Cerebellar nuclear complex (tissue), 1 donor: ENCODE results near the gene RIPOR2.
"Not testable (repeated sequence)": the region's sequence is repeated elsewhere in the genome, so short reads cannot be mapped to it uniquely, and the experiment has no call there.

ENCODE experiments used
- DNase-seq, 2 experiments: peaks; one replicate each; lab custom pipeline; 2025; lab: John Stamatoyannopoulos, UW

RIPOR2 gene

GRCh38 chr6:24926647-24927046, 9.1 kb downstream of the RIPOR2 start:
- DNase-seq, result not testable (repeated sequence)

DNA sequence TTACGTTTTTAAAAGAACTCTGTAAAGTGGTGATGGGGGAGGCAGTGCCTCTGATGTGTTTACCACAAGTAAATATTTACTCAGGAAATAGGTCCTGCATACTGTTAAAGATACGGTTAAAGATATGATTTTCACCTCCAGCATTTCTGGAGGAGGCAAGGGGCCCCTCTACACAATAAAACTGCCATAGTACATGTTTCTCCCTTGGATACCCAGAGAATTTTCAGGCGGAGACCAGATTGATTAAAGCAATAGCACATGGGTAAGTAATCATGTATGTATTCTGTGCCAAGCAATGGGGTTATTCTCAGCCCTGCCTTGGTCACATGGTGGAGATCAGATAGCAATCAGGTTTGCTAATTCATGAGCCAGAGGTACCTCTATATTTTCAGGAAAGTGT, 9.6 kb downstream of the RIPOR2 start:
- DNase-seq, result no peak

DNA sequence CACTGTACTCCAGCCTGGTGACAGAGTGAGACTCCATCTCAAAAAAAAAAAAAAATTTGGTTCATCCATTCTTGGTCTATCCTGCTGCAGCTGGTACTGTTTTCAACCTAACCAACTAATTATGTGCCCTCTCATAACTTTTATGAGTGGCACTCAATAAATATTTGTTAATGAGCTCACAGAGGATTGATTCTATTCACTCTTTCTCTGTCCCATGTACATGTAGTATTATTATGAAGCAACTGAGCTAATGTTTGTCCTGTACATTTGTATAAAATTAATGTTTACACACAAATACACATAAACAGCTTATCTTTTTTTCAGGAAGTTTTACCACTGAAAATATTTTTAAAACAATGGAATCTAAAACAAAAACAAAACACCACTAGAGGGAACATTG, 10.1 kb downstream of the RIPOR2 start:
- no peak for DNase-seq

DNA sequence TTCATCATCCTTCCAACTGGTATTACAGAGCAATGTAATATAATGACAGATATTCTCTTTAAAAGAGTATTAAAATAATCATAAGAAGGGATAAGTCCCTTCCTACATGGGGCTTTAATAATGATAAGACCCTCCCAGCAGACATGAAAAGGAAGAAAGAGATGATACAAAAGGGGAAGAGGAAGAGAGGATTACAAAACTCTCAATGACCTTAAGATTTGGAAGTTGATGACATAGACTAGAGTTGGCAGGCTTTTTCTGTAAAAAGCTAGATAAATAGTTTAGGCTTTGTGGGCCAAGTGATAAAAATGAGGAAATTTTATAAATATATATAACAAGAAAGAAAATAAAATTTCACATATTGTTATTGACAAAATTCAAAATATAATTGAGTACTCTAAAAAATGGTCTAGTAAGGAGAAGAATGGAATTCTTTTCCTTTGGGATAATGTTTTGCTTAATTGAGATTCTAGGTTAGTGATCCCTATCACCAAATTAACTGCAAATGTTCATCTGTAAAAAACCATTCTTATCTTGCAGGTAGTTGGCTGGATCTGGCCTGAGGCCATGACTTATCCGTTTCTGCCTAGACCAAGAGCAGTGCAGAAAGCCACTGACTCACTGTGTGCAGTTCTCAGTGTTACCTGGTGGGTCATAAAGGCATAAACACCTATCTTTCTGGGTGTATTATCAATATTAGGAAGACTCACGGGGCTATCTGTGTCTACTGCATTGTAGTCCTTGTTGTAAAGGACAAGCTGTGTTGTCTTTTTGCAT, 11.0 kb downstream of the RIPOR2 start:
- DNase-seq, result no peak

- DNase-seq, result no peak
Measured at GRCh38 chr6:24923885-24924401, 11.8 kb downstream of the RIPOR2 start.

DNA sequence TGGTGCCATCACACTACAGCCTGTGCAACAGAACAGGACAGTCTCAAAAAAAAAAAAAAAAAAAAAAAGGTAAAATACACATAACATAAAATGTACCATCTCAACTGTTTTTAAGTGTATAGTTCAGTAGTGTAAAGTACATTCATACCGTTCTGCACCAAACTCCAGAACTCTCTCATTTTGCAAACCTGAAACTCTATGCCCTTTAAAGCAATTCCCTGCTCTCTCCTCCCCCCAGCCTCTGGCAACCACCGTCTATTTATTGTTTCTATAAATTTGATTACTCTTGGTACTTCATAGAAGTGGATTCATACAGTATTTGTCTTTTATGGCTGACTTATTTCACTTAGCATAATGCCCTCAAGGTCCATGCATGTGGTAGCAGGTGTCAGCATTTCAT, 12.9 kb downstream of the RIPOR2 start:
- DNase-seq, result no peak

DNA sequence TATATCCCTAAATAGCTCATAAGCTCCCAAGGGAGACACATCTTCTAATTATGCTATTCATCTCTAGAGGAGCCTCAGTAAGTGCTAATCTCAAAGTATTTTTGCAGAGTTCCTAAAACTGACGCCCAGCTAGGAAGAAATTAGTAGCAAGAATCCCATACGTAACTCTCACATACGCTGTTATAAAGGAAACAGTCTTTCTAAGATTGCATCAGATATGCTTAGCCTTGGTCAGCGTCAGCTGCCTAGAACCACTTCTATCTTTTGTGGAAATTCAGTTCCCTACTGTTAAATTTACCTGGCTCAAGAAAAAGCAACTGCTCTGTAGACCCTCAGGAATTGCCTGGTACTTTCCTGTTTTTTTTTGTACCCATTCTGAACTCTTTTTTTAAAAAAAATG, 13.6 kb downstream of the RIPOR2 start:
- DNase-seq, result no peak

- DNase-seq, result no peak
Measured at GRCh38 chr6:24920136-24920535, 15.6 kb downstream of the RIPOR2 start.

GRCh38 chr6:24919056-24919892, 16.5 kb downstream of the RIPOR2 start:
- no peak for DNase-seq

DNA sequence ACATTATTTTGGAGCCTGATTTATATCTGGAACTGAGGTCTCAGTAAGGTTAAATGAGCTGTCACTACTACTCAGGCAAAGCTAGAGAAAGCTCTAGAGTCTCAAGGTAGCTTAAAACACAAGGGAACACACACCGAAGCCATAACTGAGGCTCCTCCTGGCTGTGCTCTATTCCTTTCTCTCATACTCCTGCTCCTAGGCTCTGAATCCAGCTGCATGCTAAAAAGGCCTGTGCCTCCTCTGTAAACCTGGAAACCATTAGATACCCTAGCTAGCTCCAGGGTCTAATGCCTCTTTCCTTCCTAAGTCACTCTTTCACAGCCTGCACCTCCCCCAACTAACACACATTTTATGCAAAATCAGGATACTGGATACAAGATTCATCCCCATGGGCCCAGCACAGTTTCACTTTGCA, 17.1 kb downstream of the RIPOR2 start:
- no peak for DNase-seq

GRCh38 chr6:24916496-24916895, 19.3 kb downstream of the RIPOR2 start:
- no peak for DNase-seq

- no peak for DNase-seq
Measured at GRCh38 chr6:24915641-24916040, 20.1 kb downstream of the RIPOR2 start.

GRCh38 chr6:24914082-24914481, 21.7 kb downstream of the RIPOR2 start:
- DNase-seq, result not testable (repeated sequence)

GRCh38 chr6:24911796-24912382, 23.9 kb downstream of the RIPOR2 start:
- no peak for DNase-seq

DNA sequence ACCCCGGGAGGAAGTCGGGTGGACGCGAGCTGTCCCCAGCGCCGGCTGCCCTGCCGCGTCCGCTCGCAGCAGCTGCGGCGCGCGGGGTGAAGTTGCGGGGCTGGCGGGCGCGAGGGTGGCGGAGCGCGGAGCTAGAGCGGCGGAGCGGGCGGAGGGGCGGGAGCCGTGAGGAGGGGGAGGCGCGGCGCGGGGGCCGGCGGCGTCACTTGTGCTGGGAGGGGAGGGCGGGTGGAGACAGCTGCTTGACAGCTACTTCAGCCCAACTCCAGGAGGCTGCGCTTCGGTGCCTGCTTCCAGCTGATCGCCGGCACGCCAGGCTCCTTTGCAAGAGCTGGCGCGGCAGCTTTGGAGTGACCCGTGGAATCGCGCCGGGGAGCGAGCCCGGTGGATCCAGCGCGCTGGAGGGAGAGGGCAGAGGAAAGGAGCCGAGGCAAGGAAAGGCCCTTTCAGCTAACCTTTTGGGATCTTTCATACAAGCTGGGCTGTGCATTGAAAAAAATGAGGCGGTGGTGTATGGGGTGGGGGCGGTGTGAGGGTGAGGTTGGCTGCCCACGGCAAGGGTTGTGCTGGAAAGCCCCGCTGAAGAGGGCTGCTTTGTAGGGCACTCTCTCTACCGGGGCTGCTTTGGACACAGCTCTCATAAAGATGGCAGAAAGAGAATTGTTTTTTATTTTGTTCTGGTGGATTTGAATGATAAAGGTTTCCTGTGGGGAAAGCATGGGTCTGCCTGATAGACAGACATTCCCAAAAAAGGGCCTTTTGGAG, 24.6 kb downstream of the RIPOR2 start:
- no peak for DNase-seq

DNA sequence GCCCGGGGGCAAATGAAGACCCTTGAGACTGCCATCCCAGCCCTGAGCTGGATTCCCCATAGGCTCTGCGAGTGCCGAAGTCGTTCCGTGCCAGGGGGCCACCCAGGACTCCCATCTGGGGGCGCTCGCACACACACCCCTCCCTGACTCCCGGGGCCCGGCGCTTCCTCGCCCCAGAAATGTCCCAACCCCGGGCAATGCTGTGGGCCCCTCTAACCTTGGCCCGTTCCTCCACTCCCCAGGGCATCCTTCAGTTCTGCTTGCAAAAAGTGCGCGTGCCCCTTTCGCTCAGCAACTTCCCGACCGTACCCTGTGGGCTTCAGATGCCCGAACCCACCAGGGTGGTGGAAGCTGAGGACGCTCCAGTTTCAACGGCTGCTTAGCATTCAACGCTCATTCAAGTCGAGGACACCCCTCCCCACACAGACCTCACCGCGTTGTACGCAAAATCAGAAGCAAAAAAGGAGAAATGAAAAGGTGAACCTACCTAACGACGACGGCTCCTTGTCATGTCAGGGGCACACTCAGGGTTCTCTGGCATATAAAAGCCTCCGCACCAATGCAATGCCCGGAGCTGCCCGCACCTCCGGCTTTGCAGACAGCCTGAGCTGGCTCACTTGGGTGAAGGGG, 25.3 kb downstream of the RIPOR2 start:
- no peak for DNase-seq

DNA sequence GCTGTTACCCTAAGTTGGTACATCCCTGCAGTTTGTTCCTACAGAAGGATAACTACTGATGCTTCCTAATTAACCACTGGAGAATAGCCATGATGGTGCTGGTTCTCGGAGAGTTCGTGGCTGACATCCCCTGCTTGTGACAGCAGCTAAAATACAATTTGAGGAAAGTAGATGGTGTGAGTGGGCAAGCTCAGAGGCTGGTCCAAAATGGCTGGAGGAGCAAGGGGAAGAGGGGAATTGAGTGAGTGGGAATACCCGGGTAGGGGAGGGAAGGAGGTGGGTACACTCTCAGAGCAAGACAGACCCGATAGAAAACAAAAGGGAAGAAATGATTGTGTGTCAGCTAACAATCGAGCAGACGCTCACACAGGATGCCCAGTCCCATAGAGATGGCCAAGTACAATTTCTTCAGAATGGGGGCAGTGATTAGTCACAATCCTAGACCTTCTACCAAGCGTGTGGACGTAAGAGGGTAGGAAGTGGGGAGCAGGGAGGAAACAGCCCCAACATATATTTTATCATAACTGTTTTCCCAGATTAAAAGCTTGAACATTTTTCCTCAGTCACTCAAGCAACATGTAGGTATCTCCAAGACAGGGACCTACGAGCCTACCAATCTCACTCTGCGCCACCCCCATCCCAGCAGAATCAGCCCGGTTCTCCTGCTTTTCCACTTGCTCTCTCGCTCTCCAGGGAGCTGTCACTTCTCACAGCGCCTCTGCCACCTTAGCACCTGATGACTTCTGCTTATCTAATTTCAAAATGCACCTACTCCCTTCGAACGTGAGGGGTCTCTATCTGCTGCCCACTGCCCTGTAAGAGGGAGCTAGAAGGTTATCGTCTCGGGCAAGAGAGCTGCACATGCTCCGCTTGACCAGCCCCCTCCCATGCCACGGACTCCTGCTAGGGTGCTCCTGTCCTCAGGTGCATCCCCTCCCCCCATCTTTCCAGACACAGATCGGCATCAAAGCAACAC, 26.2 kb downstream of the RIPOR2 start:
- DNase-seq, result no peak

GRCh38 chr6:24908650-24909035, 27.1 kb downstream of the RIPOR2 start:
- no peak for DNase-seq

DNA sequence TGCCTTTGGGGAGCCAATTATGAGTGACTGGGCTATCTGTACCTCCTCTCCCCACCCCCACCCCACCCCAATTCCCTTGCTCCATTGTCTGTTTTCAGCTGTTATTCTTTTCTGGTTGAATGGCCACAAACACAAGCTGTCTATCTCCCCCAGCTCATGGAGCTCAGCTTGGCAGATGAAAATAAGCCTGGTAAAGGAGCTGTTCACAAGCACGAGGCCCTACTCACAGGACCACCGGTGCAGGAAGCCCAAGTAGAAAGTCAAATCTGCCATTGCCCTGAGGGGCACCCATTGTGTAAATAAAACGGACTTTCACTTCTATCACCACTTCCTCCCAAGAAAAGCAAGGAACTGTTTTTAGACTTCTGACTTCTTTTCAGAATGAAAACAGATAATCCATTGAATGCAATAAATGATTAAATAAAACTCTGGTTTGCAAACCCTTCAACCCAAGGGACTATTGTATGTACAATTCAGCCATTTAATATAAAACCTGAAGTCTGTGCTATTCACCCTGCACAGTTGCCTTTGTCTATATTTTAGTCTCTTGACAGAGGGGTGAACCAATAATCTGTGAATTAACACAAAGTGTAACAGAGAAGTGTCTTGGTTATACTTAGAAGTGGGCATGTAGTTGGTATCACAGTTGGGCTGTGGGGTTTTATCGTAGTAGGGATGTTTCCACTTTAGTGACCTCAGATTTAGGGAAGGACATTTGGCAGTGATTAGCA, 27.7 kb downstream of the RIPOR2 start:
- DNase-seq, result no peak

DNA sequence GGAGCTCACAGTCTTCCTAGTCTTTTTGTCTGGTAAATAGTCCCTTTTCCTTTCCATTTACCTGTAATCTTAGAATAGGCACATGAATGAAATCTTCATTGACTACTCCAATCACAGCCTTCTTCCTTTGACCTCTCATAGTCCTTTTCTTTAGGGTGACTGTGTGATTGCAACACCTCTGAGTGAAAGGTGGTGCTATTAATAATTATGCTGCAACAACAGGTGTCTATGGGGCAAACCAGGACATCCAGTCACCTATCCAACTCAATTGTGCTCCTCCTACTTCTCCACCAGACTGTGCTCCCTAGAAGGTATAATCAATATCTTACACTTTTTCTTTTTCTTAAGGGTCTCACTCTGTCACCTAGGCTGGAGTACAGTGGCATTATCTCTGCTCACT, 29.4 kb downstream of the RIPOR2 start:
- no peak for DNase-seq
